Measurements from ENCODE around the gene NRSN1.

GRCh38 chr6:24139639-24140038 lies 13.6 kb downstream of the NRSN1 start:
- no peak for TF ChIP-seq ZBTB1 (tag by site-specific recombination; IDR thresholded peaks at IDR 0.05)
- TF ChIP-seq CTCF (tag by site-specific recombination; IDR thresholded peaks at IDR 0.05), result no peak
- no peak for TF ChIP-seq ZNF785 (tag by site-specific recombination; IDR thresholded peaks at IDR 0.05)

Measured in HEK293 (cell line).